NCI-H345 (cell line): ENCODE data around the gene PRR15.
"Not testable (repeated sequence)": the region's sequence is repeated elsewhere in the genome, so short reads cannot be mapped to it uniquely, and the experiment has no call there.

ENCODE experiments used
- DNase-seq: peaks from one replicate; lab custom pipeline; 2025; lab: John Stamatoyannopoulos, UW

PRR15 gene

GRCh38 chr7:29563590-29564495, at the start of gene PRR15:
PRR15 (plus strand) TSS chr7:29563835; CDS start chr7:29566330, 2,495 bp downstream.
- DNase-seq: peak; percentile 79

GRCh38 chr7:29516491-29516890, 47.1 kb upstream of the PRR15 start:
- DNase-seq: no peak

GRCh38 chr7:29518616-29519015, 45.0 kb upstream of the PRR15 start:
- no peak for DNase-seq

GRCh38 chr7:29523728-29524127, 39.9 kb upstream of the PRR15 start:
- DNase-seq: no peak

GRCh38 chr7:29527505-29528108, 36.0 kb upstream of the PRR15 start:
- DNase-seq: no peak

GRCh38 chr7:29528526-29528925, 35.1 kb upstream of the PRR15 start:
- DNase-seq: not testable (repeated sequence)

GRCh38 chr7:29538389-29538788, 25.2 kb upstream of the PRR15 start:
- DNase-seq: peak; percentile 19

GRCh38 chr7:29539471-29539870, 24.2 kb upstream of the PRR15 start:
- no peak for DNase-seq

GRCh38 chr7:29547421-29547820, 16.2 kb upstream of the PRR15 start:
- no peak for DNase-seq

- no peak for DNase-seq
Measured at GRCh38 chr7:29548823-29549222, 14.8 kb upstream of the PRR15 start.

GRCh38 chr7:29552392-29552791, 11.2 kb upstream of the PRR15 start:
- DNase-seq: no peak

- no peak for DNase-seq
Measured at GRCh38 chr7:29555061-29555460, 8.6 kb upstream of the PRR15 start.

GRCh38 chr7:29556405-29557195, 7.0 kb upstream of the PRR15 start:
- DNase-seq: no peak

GRCh38 chr7:29557954-29558353, 5.7 kb upstream of the PRR15 start:
- DNase-seq: no peak

GRCh38 chr7:29561271-29561670, 2.4 kb upstream of the PRR15 start:
- DNase-seq: no peak

- DNase-seq: no peak
Measured at GRCh38 chr7:29562307-29562706, 1.3 kb upstream of the PRR15 start.

GRCh38 chr7:29564496-29565223, 1.0 kb downstream of the PRR15 start:
- no peak for DNase-seq

GRCh38 chr7:29565224-29565630, 1.6 kb downstream of the PRR15 start:
- no peak for DNase-seq

GRCh38 chr7:29565634-29565981, 2.0 kb downstream of the PRR15 start:
- DNase-seq: no peak

GRCh38 chr7:29565982-29566746, 2.5 kb downstream of the PRR15 start:
- no peak for DNase-seq

- DNase-seq: no peak
Measured at GRCh38 chr7:29567174-29567573, 3.5 kb downstream of the PRR15 start.
